A673 (cell line): Measurements from ENCODE around the gene MRPS10. TPM values are rescaled to one million over a fixed set of nuclear protein-coding genes. Genes with fewer than 3 reads are reported as not detected.
A peak's percentile ranks its signal among the peaks of the same experiment; 100 is the strongest.
"Not testable (repeated sequence)": the region's sequence is repeated elsewhere in the genome, so short reads cannot be mapped to it uniquely, and the experiment has no call there.

Source experiments
- BruUV-seq: library from RNA; stranded (reverse); fragments of 400-500 nt; replicated peaks from 2 replicates; lab custom pipeline; 2021; lab: Mats Ljungman, UMichigan
- CTCF ChIA-PET: fragments of 300-600 bp; sonication (Branson Sonifier 250); formaldehyde crosslinking; loops from one replicate; lab custom pipeline; 2022; ENCODE audit warnings: antibody characterized with exemption; lab: Charles Lee
- POLR2A ChIA-PET: fragments of 300-600 bp; sonication (Branson Sonifier 250); formaldehyde crosslinking; loops from one replicate; lab custom pipeline; 2022; ENCODE audit warnings: antibody characterized with exemption; ENCODE audit not compliant: low non-redundant PET; lab: Charles Lee
- DNase-seq: peaks from one replicate; pipeline ENCODE4 v3.0.0-alpha.2; 2015; ENCODE audit warnings: low spot score
- H3K27ac ChIP-seq: fragments of 200-600 bp; sonication (generic); 2 replicates; pipeline ENCODE4 v1.5.1; 2016; ENCODE audit warnings: mixed run types, low read depth, mild to moderate bottlenecking, mixed read lengths, antibody characterized with exemption, low read length; ENCODE audit not compliant: poor library complexity, severe bottlenecking
- H3K27me3 ChIP-seq: fragments of 200-600 bp; sonication (generic); replicated peaks from 2 replicates; pipeline ENCODE4 v1.6.1; 2017; ENCODE audit warnings: mixed run types, low read depth, mild to moderate bottlenecking, mixed read lengths, antibody characterized with exemption, low read length; ENCODE audit not compliant: insufficient read depth, poor library complexity
- H3K36me3 ChIP-seq: fragments of 200-600 bp; sonication (generic); 2 replicates; pipeline ENCODE4 v1.6.1; 2016; ENCODE audit warnings: mixed run types, mild to moderate bottlenecking, mixed read lengths, antibody characterized with exemption, low read length; ENCODE audit not compliant: insufficient read depth, poor library complexity, severe bottlenecking
- H3K4me1 ChIP-seq: fragments of 200-600 bp; sonication (generic); 2 replicates; pipeline ENCODE4 v1.6.1; 2017; ENCODE audit warnings: mixed run types, mild to moderate bottlenecking, mixed read lengths, antibody characterized with exemption, low read length; ENCODE audit not compliant: insufficient read depth, poor library complexity, severe bottlenecking
- H3K4me3 ChIP-seq: fragments of 200-600 bp; sonication (generic); 2 replicates; pipeline ENCODE4 v1.5.1; 2016; ENCODE audit warnings: low read depth, mixed run types, mild to moderate bottlenecking, mixed read lengths, low read length; ENCODE audit not compliant: poor library complexity, severe bottlenecking
- H3K9me3 ChIP-seq: fragments of 200-600 bp; sonication (generic); 2 replicates; pipeline ENCODE4 v1.6.1; 2016; ENCODE audit warnings: mixed run types, low read depth, mild to moderate bottlenecking, mixed read lengths, antibody characterized with exemption, low read length; ENCODE audit not compliant: poor library complexity, severe bottlenecking
- EZH2 ChIP-seq: fragments of 200-600 bp; sonication (generic); IDR thresholded peaks from 2 replicates; pipeline ENCODE4 v1.6.1; 2017; ENCODE audit warnings: borderline replicate concordance, low read depth, mild to moderate bottlenecking, mixed read lengths, antibody characterized with exemption, low read length; ENCODE audit not compliant: poor library complexity, severe bottlenecking
- intact Hi-C: fragments of 100-400 bp; cut with micrococcal nuclease; formaldehyde crosslinking; loops from one replicate; pipeline ENCODE4 v1.10.0; 2022; ENCODE audit not compliant: unreplicated experiment
- total RNA-seq: library from RNA; stranded (reverse); gene quantifications from 2 replicates; pipeline ENCODE4 v1.2.3, GENCODE V29; 2021
- TF ChIP-seq, protein P1 (sequence below): fragments of 300-800, 200-600 bp; sonication (generic); conservative IDR thresholded peaks from 2 replicates; pipeline ENCODE4 v1.5.1; 2017; ENCODE audit warnings: low read depth, mild to moderate bottlenecking, antibody characterized with exemption, low read length, moderate library complexity, mixed read lengths

MRPS10 gene
- total RNA-seq, 1 experiment from 2014 or later = 52.0 TPM

DNA sequence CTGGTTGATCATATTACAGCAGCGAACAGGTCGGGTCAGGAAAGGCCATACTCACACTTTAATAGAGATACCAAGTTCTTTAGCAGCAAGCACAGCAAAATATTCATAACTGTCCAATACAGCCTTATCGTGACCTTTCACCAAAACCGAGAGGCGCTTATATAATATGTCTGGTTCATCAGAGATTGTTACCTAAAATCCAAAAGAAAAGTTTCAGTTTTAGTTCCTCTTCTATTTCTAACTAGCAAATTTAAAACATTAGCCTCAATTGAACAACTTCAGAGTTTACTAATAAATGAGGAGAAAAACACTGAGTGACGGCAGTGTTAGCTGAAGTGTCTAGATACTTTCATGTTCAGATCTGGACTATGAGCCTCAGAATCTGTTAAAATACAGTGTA lies 5.9 kb downstream of the MRPS10 start:
- H3K27me3 ChIP-seq = no peaks in the 10 kb centered on the region
- POLR2A ChIA-PET = no interaction called here
- peaks cover 63% of the 10 kb centered on the region for H3K36me3 ChIP-seq
- intact Hi-C loops = loop anchor here (10.0 kb wide), 1 partner anchor 513 kb away; the partner anchor contains the start of gene PRPH2
- H3K4me3 ChIP-seq = no peak overlapping the region
- H3K9me3 ChIP-seq = no peaks in the 10 kb centered on the region
- no peak overlapping the region for H3K27ac ChIP-seq
- H3K4me1 ChIP-seq = peaks cover 4% of the 10 kb centered on the region
- DNase-seq = no peak
- no TSS peak for BruUV-seq
- CTCF ChIA-PET = no interaction called here
- TF ChIP-seq, protein P1, sequence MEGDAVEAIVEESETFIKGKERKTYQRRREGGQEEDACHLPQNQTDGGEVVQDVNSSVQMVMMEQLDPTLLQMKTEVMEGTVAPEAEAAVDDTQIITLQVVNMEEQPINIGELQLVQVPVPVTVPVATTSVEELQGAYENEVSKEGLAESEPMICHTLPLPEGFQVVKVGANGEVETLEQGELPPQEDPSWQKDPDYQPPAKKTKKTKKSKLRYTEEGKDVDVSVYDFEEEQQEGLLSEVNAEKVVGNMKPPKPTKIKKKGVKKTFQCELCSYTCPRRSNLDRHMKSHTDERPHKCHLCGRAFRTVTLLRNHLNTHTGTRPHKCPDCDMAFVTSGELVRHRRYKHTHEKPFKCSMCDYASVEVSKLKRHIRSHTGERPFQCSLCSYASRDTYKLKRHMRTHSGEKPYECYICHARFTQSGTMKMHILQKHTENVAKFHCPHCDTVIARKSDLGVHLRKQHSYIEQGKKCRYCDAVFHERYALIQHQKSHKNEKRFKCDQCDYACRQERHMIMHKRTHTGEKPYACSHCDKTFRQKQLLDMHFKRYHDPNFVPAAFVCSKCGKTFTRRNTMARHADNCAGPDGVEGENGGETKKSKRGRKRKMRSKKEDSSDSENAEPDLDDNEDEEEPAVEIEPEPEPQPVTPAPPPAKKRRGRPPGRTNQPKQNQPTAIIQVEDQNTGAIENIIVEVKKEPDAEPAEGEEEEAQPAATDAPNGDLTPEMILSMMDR = no peak
- no peak for TF ChIP-seq EZH2

DNA sequence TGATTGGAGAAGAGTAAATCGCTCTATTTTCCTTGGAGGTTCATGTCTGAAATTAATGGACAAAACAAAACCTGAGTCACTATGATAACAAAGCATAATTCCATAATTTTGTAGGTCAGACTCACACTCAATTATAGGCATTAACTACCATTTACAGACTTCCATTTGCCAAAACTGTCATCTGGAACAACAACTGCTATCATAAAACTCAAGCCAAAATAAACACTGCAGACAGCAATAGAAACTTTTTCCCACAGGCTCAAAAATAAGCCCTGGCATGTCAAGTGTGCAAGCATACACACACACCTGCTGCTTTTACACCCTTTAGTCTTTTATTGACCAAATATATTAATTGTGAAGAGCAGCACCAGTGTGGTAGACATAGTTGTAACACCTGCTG lies 7.1 kb downstream of the MRPS10 start:
- ChIA-PET POLR2A (no interaction called here), CTCF (no interaction called here)
- intact Hi-C loops = loop anchor here (10.0 kb wide), 1 partner anchor 514 kb away; the partner anchor contains the start of gene PRPH2
- DNase-seq = no peak
- Histone ChIP-seq H3K4me3 (no peak overlapping the region), H3K27me3 (no peaks in the 10 kb centered on the region), H3K9me3 (no peaks in the 10 kb centered on the region), H3K36me3 (peaks cover 68% of the 10 kb centered on the region), H3K27ac (no peak overlapping the region), H3K4me1 (no peaks in the 10 kb centered on the region)
- BruUV-seq = no TSS peak
- no peak for TF ChIP-seq EZH2
- TF ChIP-seq, protein P1 = no peak

DNA sequence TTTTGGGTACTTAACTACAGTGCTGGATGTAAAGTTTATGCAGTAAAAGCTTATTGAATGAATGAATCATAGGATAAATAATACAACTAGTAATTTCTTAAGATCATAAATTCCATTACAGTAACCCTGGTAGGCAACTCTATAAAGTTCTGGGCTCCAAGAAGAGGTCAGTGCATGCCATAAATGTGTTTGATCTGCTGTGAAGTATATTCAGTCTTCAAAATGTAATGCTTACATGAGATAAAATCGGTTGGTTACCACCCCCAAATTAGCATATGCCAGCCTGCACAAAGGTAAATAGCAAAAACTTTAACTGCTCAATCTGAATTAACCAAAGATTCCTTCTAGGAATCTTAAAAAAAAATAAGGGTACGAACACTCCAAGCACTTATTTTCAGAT lies 10.1 kb downstream of the MRPS10 start:
- intact Hi-C loops, POLR2A ChIA-PET, CTCF ChIA-PET, H3K27me3 ChIP-seq, H3K4me1 ChIP-seq, H3K9me3 ChIP-seq, H3K27ac ChIP-seq, H3K4me3 ChIP-seq, DNase-seq: not testable (repeated sequence)
- BruUV-seq = TSS peak; percentile 42
- peaks cover 53% of the 10 kb centered on the region for H3K36me3 ChIP-seq

DNA sequence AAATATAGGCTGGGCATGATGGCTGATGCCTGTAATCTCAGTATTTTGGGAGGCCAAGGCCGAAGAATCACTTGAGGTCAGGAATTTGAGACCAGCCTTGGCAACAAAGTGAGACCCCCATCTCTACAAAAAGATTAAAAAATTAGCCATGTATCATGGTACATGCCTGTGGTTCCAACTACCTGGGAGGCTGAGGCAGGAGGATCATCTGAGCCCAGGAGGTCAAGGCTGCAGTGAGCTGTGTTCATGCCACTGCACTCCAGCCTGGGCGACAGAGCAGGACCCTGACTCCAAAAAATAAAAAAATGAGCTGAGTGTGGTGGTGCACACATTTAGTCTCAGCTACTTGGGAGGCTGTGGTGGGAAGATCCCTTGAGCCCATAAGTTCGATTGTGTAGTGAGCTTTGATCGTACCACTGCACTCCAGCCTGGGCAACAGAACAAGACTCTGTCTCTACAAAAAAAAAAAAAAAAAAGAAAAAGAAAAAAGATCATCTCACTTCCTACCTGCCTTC lies 12.8 kb downstream of the MRPS10 start:
- intact Hi-C loops = no loop called here
- no TSS peak for BruUV-seq
- Histone ChIP-seq H3K36me3 (peaks cover 28% of the 10 kb centered on the region), H3K9me3 (no peaks in the 10 kb centered on the region), H3K4me1 (no peaks in the 10 kb centered on the region), H3K27ac (no peak overlapping the region), H3K4me3 (no peak overlapping the region), H3K27me3 (no peaks in the 10 kb centered on the region)
- CTCF ChIA-PET = no interaction called here
- TF ChIP-seq, protein P1 = no peak
- no peak for TF ChIP-seq EZH2
- DNase-seq = no peak
- POLR2A ChIA-PET = no interaction called here
